Stimulated activated CD4-positive, alpha-beta T cell treated with anti-CD3 and anti-CD28 coated beads, Interleukin-1b, Interleukin-23, amount 100 ng/mL, for 48 hours (primary cell): Measurements from ENCODE around the gene LCOR.
"Not testable (repeated sequence)": the region's sequence is repeated elsewhere in the genome, so short reads cannot be mapped to it uniquely, and the experiment has no call there.

Source experiments
- DNase-seq: peaks from one replicate; pipeline ENCODE4 v3.0.0-alpha.2; 2020

Gene LCOR

DNA sequence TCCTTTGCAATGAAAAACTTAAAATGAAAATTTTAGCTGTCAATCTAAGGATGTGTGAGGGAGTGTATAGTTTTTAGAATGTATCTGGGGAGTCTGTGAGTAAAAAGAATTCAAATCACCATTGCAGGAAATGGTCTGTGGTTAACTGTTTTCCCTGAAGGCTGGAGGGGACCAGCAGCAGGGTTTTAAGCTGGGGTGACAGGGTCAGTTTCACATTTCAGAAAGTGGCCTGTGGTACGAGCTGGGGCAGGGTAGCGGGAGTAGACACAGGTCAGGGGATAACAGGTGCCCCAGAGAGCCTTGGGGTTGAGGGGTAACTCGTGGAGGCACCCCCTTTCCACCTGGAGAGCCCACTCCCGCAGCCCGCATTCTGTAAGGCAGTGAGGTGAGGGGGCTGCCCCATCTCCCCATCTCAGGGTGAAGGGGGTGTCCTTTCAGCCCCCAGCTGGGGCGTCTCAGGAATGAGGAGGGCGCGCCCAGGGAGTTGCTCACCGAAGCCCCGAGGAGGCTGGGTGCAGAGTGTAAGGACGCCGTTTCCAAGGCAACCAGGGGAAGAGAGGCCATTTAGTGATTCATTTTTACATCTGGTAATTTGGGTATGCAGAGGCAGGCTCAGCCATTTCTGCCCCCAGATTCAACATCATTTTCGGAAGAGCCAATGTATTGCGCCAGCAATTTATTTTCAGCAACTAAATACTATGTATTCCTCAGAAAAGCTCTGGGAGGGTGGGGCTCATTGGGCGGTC is 184.8 kb downstream of the LCOR start:
- DNase-seq = peak; percentile 23

DNA sequence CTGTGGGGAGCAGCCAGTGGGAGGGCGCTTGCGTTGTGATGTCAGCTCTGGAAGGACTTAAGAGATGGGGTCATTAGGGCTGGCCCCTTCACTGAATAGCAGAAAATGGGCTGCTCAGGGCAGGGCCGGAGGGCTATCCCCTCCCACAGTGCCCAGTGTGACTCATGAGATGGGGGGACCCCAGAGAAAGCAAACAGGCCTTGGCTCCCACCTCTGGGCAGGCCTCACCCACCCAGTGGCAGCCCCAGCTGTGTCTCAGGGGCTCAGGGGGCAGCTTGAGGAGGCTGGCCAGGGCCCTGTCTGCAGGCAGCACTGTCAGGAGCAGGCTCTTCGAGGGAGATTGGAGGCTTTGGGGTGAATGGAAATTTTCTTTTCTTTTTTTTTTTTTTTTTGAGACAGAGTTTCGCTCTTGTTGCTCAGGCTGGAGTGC is 185.4 kb downstream of the LCOR start:
- DNase-seq = no peak

DNA sequence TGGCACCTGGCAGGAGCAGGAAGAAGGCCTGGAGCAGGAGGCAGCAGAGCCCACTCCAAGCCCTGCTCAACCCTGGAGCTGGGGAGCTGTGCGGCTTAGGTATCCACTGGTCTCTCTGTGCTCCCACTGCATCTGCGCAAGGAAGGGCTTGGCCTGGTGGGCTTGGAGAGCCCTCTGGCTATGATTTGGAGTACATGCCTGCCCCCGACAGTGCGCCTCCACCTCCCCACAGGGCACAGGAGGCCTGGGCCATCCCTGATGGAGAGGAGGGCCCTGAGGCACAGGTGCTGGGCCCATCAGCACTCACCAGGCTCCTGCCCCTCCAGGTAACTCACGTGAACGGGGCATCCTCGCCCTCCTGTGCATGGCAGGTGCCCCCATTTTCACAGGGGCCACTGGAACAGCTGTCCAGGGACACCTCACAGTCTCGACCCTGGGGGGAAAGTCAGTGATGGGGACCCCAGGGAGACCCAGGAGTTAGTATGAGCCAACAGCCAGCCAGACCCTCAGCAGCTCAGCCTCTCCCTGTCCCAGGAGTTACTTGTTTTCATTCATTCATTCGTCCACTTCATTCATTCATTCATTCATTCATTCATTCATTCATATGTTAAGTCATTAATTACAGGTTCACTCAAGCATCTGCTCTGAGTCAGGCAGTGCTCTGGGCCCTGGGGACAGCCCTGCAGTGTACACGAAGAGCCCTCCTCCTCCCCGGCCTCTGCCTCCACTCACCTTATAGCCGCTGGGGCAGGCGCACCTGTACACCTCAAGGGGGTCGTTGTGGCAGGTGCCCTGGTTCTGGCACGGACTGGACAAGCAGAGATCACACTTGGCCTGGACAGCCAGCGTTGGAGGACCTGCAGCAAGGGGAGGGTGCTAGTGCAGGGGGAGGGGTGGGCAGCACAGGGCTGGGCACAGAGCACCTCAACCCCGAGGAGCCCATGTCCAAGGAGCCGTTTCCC is 186.4 kb downstream of the LCOR start:
- DNase-seq = no peak

DNA sequence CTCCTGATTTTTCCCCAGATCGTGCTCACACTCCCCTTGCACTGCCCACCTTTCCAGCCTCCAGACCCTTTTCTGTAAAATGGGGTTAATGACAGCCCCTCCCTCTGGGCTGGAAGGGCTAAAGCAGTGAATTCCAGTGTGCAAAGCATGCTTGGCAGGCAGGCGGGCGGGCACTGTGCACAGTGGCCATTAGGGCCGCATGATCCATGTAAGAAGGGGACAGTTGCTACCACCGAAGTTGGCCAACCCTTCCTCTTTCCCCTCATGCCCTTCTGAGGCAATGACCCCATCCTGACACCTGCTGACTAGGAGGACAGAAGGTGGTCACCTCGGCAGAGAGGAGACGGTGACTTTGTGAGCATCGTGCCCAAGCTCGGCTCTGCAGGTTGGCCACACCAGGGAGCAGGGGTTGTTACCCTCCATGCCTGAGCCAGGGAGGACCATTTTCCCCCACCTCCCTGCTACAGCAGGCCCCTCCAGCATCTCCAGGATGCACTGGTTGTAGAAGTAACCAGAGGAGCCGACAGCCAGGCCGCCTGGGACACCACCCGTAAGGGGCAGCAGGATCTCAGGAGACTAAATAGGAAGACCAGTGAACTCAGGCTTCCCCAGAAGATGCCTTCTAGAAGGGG is 187.2 kb downstream of the LCOR start:
- no peak for DNase-seq

DNA sequence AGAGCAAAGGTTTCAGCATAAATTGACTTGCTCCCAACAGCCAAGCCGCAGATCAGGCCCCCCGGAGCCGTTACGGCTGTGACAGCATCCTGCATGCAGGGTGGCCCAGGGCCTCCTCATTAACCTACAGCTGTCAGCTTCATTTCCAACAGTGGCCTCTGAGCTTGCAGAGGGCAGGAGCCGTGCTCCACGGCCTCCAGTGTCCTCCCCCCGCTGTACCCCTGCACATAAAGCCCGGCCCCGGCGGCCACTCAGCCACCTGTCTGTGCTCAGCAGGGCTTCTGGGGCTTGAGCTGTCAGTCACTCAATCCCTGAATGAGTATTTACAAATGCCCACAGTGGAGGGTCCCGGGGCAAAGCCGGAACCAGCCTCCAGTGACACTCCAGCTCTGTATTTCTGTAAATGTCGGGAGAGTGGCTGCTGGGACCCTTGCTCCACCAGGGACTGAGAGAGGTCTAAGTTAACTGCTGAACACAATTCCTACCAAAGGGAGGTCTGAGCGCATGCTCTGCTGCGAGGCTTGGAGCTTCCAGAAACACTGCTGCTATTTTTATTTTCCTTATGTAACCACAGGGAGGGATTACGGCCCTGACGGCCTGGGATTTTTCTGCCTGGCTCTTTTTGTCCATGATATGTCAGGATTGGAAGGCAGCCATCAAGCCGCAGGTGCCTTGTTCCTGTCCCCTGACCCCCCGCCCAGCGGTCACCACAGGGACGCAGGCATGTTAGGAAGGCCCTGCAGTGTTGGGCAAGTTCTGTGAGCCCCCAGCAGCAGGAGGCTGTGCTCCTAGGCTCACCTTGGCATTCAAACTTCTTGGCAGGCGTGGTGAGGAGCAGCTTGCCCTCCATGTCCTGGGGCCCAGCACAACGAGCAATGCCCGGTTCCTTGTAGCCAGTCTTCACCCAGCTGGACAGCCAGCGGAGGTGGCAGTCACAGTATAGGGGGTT is 188.6 kb downstream of the LCOR start:
- no peak for DNase-seq

DNA sequence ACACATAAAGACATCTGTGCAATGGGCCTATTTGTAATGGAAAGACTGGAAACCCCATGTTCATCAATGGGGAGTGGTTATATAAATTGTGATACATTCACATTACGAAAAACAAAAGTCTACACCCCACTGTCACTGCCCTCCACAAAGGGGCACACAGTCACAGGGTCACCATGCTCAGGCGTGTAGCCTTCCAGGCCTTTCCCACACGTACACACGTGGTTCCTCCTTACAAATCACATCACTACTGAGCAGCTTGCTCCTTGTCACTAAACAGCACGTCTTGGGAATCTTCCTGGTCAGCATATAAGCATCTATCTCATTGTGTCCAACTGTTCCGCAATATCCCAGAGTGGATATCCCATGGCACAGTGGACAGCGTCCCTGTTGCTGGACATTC is 190.5 kb downstream of the LCOR start:
- DNase-seq = no peak

DNA sequence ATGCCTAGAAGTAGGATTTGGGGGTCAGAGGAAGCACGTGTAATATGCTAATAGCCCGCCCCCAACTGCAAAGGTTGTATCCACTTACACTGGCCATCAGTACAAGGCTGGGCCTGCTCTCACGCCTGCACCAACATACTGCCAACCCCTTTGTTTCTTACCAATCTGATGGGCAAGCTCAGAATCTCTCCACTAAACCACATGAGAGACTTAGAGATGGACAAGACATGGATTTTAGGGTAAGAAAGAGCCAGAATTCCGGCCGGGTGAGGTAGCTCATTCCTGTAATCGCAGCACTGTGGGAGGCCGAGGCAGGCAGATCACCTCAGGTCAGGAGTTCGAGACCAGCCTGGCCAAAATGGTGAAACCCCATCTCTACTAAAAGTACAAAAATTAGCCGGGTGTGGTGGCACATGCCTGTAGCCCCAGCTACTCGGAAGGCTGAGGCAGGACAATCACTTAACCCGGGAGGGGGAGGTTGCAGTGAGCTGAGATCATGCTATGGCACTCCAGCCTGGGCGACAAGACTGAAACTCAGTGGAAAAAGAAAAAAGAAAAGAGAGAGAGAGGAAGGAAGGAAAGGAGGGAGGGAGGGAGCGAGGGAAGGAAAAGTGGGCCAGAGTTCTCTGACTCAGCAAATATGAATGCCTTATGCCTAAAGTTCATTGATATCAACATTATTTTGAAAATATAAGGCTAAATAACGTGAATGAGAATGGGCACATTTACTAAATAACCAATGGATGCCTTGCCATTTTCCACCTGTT is 191.5 kb downstream of the LCOR start:
- DNase-seq = no peak

DNA sequence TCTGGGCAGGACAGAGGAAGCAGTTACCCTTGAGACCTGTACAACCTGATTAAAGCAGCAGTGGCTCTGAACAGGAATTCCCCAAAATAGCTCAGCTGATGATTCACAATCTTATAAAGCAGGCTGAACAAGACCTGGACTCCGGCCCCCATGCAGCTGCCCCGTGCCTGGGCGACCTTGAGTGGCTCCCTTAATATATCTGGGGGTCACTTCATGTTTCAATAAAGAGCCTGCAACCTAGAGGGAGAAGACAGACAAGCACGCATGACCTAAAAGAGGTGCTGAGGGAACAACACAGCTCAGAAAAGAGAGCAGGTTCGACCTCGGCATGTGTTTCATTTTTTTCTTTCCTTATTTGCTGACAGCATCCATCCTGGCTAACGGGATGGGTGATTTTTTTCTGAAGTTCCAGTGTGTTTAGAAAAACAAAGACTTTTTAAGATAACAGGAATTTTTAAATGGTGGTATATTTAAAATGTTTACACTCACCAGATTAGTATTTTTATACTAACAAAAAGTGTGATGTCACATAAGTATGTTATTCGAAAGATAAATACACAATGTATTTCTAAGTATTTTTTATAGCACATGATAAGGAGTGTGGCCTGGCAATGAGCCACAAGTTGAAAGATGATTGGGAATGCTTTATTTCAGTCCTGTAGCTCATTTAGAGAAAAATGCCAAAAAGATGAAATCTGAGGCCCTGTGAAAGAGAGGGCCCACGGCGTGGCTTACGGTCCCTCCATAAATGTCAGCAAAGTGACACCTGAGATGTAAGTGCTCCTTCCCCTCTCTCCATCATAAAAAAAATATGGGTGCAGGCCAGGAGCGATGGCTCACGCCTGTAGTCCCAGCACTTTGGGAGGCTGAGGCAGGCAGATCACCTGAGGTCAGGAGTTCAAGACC is 192.3 kb downstream of the LCOR start:
- no peak for DNase-seq

DNA sequence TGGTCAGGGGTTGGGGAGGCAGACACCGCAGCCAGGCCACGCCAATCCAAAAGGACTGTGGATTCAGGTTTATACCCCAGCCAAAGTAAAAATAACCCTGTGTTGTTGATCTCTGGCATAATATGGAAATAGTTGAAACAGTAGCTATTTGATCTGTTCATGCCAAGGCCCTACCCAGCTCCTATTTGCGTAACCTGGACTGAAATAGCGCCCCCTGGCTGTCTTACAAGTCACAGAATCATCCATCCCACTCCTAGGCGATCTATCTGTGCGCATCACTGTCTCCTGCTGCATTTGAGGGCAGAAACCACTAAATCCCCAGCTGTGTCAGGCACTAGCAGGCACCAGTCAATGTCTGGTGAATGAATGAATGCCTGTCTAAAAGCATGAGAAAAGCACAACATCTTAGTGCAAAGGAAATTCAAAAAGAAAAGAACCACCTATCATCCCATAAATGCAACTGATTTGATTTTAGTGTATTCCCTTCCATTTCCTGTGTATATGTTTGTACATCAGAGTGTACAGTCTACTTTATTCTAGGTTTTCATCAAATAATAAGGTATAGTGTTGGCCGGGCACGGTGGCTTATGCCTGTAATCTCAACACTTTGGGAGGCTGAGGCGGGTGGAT is 193.6 kb downstream of the LCOR start:
- peak; percentile 53 for DNase-seq

DNA sequence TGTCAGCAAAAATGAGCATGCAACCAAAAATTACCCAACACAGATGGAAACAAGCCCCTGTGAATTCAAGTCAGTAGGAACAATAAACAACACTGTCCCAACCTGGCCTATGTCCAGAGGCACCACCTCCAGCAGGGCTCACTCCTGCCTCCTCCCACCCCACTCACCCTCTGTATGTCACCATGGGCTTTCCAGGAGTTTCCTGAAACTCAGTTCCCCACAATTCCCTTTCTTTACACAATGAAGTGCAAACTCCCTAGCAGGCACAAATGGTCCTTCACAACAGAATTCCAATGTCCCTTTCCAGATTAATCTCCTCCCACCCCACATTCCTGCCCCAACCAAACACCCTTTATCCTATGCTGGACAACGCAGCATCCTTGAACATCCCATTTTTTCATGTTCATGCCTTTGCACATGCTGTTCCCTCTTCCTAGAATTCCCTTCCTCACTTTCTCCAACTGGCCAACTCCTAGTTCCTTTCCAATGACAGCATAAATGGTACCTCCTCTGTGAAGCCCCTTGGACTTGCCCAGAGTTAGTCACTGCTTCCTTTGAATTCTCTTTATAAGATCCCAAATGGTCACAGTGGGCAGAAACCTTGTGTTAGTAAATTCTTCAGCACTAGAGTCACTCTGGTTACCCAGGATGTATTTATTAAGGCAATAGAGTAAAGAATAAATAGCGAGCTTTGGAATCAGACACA is 196.2 kb downstream of the LCOR start:
- no peak for DNase-seq

DNA sequence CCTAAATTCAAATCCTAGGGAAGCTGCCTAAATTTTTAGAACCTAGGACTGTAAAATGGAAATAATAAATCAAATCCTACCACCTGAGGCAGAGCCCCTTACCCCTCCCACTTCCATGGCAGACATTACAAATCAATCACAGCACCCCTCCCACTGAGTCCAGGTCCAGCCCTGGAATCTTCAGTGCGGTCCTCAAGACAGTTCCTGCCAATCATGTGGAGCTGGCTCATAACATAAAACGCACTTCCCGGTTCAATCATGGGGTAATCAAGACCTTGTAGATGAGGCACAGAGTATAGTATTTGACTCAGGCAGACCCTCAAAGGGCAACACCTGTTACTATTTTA is 196.7 kb downstream of the LCOR start:
- DNase-seq = no peak

DNA sequence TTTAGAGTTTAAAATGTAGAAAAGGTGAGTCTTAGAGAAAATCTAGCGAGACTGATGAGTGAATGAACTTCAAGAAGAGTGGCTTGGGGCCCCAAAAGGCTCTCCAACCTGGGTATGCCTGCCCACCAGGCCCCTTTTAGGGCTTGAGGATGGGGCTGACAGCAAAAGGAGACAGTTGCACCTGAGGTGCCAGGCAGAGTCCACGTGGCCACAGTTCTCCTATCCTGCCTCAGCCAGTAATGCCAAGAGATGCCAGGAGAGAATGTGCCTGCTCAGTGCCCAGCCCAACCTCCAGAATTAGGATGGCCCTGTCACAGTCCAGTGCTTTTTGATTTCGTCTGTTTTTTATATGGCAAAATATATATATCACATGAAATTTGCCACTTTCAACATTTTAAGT is 197.2 kb downstream of the LCOR start:
- DNase-seq = no peak

DNA sequence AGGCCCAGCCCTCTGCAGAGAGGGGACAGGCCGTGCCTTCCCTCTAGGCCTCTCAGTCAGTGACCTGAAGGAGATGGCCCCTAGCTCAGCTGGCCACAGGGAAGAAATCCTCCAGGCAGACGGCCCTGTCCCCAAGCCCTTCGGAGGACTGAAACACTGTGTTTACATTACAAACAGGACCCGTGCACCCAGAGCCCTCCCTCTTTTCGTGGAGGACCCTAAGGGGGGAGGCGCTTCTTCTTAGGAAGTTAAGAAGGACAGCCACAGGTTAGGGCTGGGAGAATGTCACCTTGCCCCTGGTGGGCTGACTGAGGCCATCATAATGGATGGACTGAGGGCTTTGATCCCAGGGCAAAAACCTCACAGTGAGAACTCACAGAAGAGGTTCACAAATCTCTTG is 198.8 kb downstream of the LCOR start:
- no peak for DNase-seq

DNA sequence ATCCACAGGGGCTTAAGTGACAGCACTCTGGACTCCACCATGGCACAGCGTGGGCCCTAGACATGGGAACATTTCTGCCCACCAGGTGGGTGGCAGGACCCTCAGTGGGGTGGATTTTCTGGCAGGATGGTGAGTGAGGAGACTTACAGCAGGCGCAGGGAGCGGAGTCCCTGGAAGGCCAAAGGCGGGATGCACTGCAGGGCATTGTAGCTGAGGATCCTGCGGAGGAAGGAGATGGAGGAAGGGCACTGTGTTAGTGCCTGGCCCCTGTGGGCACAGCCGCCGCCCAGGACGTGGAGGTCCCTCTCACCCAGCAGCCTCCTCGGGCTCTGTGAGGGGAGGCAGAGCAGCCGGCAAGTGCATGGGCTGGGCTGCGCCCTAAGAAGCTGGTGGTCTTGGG is 199.4 kb downstream of the LCOR start:
- DNase-seq = no peak

DNA sequence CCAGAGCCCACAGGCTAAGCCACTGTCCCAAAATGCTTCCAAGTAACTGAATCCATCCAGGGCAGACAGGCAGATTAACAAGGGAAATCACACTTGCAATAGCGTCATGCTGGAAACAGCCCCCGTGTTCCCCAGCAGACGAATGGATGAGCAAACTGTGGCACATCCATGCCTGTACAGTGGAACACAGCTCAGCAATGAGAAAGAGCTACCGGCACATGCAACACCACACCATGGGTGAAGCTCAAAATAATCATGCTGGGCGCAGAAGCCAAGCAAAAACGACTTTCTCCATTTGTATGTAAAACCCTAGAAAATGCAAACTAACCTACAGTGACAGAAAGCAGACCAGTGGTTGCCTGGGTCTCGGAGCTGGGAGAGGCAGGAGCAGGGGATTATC is 200.5 kb downstream of the LCOR start:
- no peak for DNase-seq

DNA sequence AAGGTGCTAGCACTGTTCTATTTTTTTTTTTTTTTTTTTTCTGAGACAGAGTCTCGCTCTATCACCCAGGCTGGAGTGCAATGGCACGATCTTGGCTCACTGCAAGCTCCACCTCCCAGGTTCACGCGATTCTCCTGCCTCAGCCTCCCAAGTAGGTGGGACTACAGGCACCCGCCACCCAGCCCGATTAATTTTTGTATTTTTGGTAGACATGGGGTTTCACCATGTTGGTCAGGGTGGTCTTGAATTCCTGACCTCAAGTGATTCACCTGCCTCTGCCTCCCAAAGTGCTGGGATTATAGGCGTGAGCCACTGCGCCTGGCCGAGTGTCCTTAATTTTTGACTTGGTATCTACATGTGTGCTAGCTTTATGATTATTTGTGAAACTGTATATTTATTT is 201.7 kb downstream of the LCOR start:
- not testable (repeated sequence) for DNase-seq

DNA sequence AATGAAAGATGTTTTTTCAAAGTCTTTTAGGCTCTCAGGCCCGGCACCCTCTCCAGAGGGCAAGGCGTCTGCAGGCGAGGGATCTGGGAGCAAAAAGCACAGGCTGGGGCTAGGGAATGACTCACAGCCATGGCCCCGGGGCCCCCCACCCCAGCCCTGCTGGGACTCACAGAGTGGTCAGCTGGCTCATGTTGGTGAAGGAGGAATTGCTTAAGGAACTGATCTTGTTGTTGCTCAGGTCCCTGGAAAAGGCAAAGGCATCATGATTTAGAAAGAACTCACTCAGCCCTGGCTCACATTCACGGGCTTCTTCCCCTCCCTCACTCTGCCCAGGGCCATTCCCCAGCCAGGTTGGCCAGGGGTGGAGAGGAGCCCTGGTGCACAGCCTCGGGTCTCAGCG is 202.2 kb downstream of the LCOR start:
- DNase-seq = no peak

DNA sequence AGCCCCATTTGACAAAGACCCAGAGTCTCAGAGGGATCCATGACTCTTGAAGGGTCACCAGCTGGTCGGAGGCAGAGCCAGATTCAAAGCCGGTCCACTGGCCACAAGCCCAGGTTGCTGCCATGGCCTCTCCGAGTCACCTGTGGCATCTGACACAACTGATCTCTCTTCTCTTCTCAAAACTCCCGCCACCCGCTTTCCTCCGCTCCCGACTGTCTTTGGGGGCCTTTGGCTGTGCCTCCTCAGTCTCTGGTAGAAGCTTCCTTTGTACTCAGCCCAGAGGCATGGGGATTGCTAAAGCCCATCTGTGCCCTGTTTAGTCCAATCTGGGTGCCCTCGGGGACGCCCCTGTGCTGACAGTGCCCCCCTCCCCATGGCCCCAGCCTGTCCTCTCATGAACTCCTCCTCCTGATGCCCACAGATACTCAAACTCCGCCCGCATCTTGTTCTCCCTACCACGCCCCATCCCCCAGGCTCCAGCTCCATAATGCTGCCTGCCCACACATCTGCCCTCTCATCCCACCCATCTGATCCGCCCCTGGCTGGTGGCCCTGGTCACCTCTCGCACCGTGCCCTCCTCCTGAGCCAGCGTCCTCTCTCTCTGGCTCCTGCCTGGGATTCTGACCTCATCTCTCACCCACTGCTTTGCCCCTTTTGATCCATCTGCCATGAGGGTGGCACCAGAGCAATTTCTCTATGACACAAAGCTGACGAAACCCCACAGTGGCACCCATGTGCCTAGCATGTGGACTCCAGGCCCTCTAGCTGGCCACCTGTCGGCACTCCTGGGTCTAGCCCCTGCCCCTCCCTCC is 203.1 kb downstream of the LCOR start:
- no peak for DNase-seq
